ENCODE data around the gene KDSR.

GRCh38 chr18:63307551-63308200 lies 59.3 kb downstream of the KDSR start:
- TF ChIP-seq POLR2AphosphoS5 (IDR thresholded peaks at IDR 0.05; ENCODE audit: insufficient read depth in 1 of 2, low read depth in 1 of 2): no peak
- TF ChIP-seq CTCF (IDR thresholded peaks at IDR 0.05): no peak
- no peak for TF ChIP-seq POLR2A (IDR thresholded peaks at IDR 0.05)
